H1 (cell line): ENCODE data around the gene P2RY1.

Experiments
- CBX8 ChIP-seq: fragments of 300-800, 300-1000 bp; sonication (generic); IDR thresholded peaks from 2 replicates; pipeline ENCODE4 v1.7.1; 2016; ENCODE audit warnings: low read depth, low read length, borderline replicate concordance
- RAD21 ChIP-seq, 2 experiments: IDR thresholded peaks in 1 of 2; conservative IDR thresholded peaks in 1 of 2; 2 replicates each; pipeline ENCODE4 v1.6.1; 2011; ENCODE audit warnings: low read depth in 2 of 2, low read length in 2 of 2, improper control_type of control experiment in 1 of 2, inconsistent platforms in 1 of 2, mild to moderate bottlenecking in 1 of 2, moderate library complexity in 1 of 2
- SIRT6 ChIP-seq: IDR thresholded peaks from one replicate; pipeline ENCODE4 v1.7.1; 2012; ENCODE audit warnings: low read length, inconsistent platforms
- SP1 ChIP-seq: IDR thresholded peaks from 2 replicates; pipeline ENCODE4 v1.6.1; 2011; ENCODE audit warnings: low read depth, low read length
- ZNF274 ChIP-seq: IDR thresholded peaks from 2 replicates; pipeline ENCODE4 v1.7.0; 2012; ENCODE audit warnings: low read length, borderline replicate concordance; ENCODE audit errors: extremely low read depth
- TF ChIP-seq, protein P1 (sequence below), 3 experiments: IDR thresholded peaks; 1 replicate in 2 of 3; 2 replicates in 1 of 3; pipeline versions ENCODE4 v1.5.1 to v1.6.1; 2011; ENCODE audit warnings: low read length in 3 of 3, mild to moderate bottlenecking in 3 of 3, inconsistent platforms in 2 of 3, low read depth in 1 of 3, moderate library complexity in 1 of 3; ENCODE audit not compliant: insufficient read depth in 1 of 3; ENCODE audit errors: control extremely low read depth in 1 of 3
- TF ChIP-seq, protein P2 (sequence below): IDR thresholded peaks from 2 replicates; pipeline ENCODE4 v1.6.1; 2012; ENCODE audit warnings: low read length, inconsistent platforms

DNA sequence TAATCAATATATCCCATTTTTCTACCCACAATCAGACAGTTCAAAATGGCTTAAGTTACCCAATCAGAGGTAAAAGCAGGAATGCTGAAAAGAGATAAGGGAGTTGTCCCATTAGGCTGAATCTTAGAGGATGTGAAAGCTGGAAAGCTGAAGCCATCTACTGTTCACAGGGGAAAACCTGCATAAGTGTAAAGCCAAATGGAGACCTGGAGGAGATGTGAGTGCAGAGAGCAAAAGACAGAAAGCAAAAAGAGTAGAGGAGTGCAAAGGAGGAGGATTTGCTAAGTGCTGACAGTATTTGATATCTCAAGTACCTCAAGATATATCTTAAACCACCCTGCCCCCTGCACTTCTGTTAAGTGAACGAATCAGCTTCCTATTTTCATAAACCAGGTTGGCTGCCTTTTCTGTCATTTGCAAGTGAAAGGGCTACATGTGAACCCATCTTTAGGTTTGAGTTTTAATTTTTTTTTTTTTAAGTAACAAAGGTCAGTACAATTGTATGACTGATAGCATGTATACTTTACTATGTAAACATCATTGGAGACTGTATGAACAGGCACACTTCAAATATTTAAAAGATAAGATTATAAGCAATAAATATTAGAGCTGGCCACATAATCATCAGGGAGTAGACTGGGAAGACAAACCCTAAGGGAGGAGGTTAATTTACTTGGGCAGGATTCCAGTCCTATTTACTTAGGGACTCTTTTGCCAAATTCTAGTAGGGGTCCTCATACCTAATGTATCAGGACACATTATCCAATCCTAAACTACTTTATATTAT, 22.8 kb upstream of the P2RY1 start:
- TF ChIP-seq SIRT6 = no peak
- no peak for TF ChIP-seq SP1
- TF ChIP-seq, protein P1, sequence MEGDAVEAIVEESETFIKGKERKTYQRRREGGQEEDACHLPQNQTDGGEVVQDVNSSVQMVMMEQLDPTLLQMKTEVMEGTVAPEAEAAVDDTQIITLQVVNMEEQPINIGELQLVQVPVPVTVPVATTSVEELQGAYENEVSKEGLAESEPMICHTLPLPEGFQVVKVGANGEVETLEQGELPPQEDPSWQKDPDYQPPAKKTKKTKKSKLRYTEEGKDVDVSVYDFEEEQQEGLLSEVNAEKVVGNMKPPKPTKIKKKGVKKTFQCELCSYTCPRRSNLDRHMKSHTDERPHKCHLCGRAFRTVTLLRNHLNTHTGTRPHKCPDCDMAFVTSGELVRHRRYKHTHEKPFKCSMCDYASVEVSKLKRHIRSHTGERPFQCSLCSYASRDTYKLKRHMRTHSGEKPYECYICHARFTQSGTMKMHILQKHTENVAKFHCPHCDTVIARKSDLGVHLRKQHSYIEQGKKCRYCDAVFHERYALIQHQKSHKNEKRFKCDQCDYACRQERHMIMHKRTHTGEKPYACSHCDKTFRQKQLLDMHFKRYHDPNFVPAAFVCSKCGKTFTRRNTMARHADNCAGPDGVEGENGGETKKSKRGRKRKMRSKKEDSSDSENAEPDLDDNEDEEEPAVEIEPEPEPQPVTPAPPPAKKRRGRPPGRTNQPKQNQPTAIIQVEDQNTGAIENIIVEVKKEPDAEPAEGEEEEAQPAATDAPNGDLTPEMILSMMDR (IDR thresholded peaks at IDR 0.05; ENCODE audit: control extremely low read depth in 1 of 3, insufficient read depth in 1 of 3, low read depth in 1 of 3, low read length in 3 of 3) = no peak
- no peak for TF ChIP-seq CBX8
- no peak for TF ChIP-seq ZNF274
- TF ChIP-seq, protein P2, sequence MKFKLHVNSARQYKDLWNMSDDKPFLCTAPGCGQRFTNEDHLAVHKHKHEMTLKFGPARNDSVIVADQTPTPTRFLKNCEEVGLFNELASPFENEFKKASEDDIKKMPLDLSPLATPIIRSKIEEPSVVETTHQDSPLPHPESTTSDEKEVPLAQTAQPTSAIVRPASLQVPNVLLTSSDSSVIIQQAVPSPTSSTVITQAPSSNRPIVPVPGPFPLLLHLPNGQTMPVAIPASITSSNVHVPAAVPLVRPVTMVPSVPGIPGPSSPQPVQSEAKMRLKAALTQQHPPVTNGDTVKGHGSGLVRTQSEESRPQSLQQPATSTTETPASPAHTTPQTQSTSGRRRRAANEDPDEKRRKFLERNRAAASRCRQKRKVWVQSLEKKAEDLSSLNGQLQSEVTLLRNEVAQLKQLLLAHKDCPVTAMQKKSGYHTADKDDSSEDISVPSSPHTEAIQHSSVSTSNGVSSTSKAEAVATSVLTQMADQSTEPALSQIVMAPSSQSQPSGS = no peak
- peak; percentile 11 to 16; a peak in 1 of 4 replicates for TF ChIP-seq RAD21 (IDR thresholded peaks at IDR 0.05 in 1 of 2, conservative IDR thresholded peaks at IDR 0.05 in 1 of 2; ENCODE audit: low read depth in 2 of 2, low read length in 2 of 2)
